WTC11 (cell line): Measurements from ENCODE around the gene MAU2.

Experiments
- CTCF ChIP-seq: fragments of 200-600 bp; IDR thresholded peaks from 2 replicates; pipeline ENCODE4 v1.8.0; 2022; ENCODE audit warnings: antibody characterized with exemption
- E2F5 ChIP-seq: sonication (generic); formaldehyde crosslinking; IDR thresholded peaks from 2 replicates; pipeline ENCODE4 v1.8.1; 2022; ENCODE audit warnings: mild to moderate bottlenecking, moderate library complexity, missing genetic modification reagents
- HMGXB4 ChIP-seq: sonication (generic); formaldehyde crosslinking; IDR thresholded peaks from 2 replicates; pipeline ENCODE4 v1.8.1; 2023; ENCODE audit warnings: mild to moderate bottlenecking, moderate library complexity, missing genetic modification reagents
- TCF7 ChIP-seq: sonication (generic); formaldehyde crosslinking; IDR thresholded peaks from 2 replicates; pipeline ENCODE4 v1.8.0; 2022; ENCODE audit warnings: mild to moderate bottlenecking, low read depth, missing genetic modification reagents, moderate library complexity
- ZSCAN18 ChIP-seq: fragments of 250-450 bp; sonication (Bioruptor Pico); IDR thresholded peaks from 2 replicates; pipeline ENCODE4 v2.1.2; 2022; ENCODE audit warnings: mild to moderate bottlenecking, moderate library complexity

- TF ChIP-seq HMGXB4 (CRISPR knock-in tag): no peak
- TF ChIP-seq E2F5 (CRISPR knock-in tag): no peak
- no peak for TF ChIP-seq CTCF
- TF ChIP-seq ZSCAN18 (CRISPR knock-in tag): no peak
- no peak for TF ChIP-seq TCF7 (CRISPR knock-in tag)
These were observed 42.3 kb upstream of the MAU2 start for GRCh38 chr19:19278315-19278714.
